Renal pelvis (tissue), 12 donors: Measurements from ENCODE around the gene STEEP1. TPM values are rescaled to one million over a fixed set of nuclear protein-coding genes. Genes with fewer than 3 reads are reported as not detected.

ENCODE experiments used
- DNase-seq: peaks from one replicate; pipeline ENCODE4 v3.0.0-alpha.2; 2013
- long read RNA-seq, 16 experiments: transcript quantifications; one replicate each; lab custom pipeline, GENCODE V29; 2026
- polyA plus RNA-seq, 3 donors: library from polyadenylated mRNA; unstranded; fragments of 120-200 nt; gene quantifications; one replicate each; pipeline ENCODE4 v1.2.1, GENCODE V29; 2013; ENCODE audit not compliant: insufficient read length in 3 of 3

The STEEP1 gene
- polyA plus RNA-seq, result 10 to 100 TPM; 27.5 to 33.7 (median 32.7) TPM
- long read RNA-seq, donor 1, partial matches to known transcripts, result 0 of 1 reads
- long read RNA-seq, donor 1, other reads (novel, unspliced or antisense), result 0 of 1 reads
- long read RNA-seq, donor 2, transcript CXorf56-204 (7 exons, 1,056 nt), result major isoform, 5 of 6 reads
- long read RNA-seq, donor 2, partial matches to known transcripts, result 0 of 6 reads
- long read RNA-seq, donor 2, other reads (novel, unspliced or antisense), result 0 of 6 reads
- long read RNA-seq, donor 3, result 0 reads
- long read RNA-seq, donor 4, result 0 reads
- long read RNA-seq, donor 5, partial matches to known transcripts, result 7 of 7 reads
- long read RNA-seq, donor 5, other reads (novel, unspliced or antisense), result 0 of 7 reads
- long read RNA-seq, donor 6, partial matches to known transcripts, result 0 of 2 reads
- long read RNA-seq, donor 6, other reads (novel, unspliced or antisense), result 0 of 2 reads
- long read RNA-seq, donor 7, transcript CXorf56-204 (7 exons, 1,056 nt), result major isoform, 5 of 6 reads
- long read RNA-seq, donor 7, partial matches to known transcripts, result 0 of 6 reads
- long read RNA-seq, donor 7, other reads (novel, unspliced or antisense), result 0 of 6 reads
- long read RNA-seq, donor 8, partial matches to known transcripts, result 0 of 2 reads
- long read RNA-seq, donor 8, other reads (novel, unspliced or antisense), result 0 of 2 reads
- long read RNA-seq, donor 9, transcript CXorf56-204 (7 exons, 1,056 nt), result major isoform, 7 of 7 reads
- long read RNA-seq, donor 9, partial matches to known transcripts, result 0 of 7 reads
- long read RNA-seq, donor 9, other reads (novel, unspliced or antisense), result 0 of 7 reads
- long read RNA-seq, donor 10, partial matches to known transcripts, result 0 of 4 reads
- long read RNA-seq, donor 10, other reads (novel, unspliced or antisense), result 0 of 4 reads
- long read RNA-seq, donor 11, partial matches to known transcripts, result 13 of 15 reads
- long read RNA-seq, donor 11, other reads (novel, unspliced or antisense), result 0 of 15 reads
- long read RNA-seq, donor 12, partial matches to known transcripts, result 0 of 3 reads
- long read RNA-seq, donor 12, other reads (novel, unspliced or antisense), result 0 of 3 reads
- long read RNA-seq, donor 13, partial matches to known transcripts, result 0 of 3 reads
- long read RNA-seq, donor 13, other reads (novel, unspliced or antisense), result 0 of 3 reads
- long read RNA-seq, donor 14, partial matches to known transcripts, result 0 of 4 reads
- long read RNA-seq, donor 14, other reads (novel, unspliced or antisense), result 0 of 4 reads
- long read RNA-seq, donor 15, partial matches to known transcripts, result 29 of 32 reads
- long read RNA-seq, donor 15, other reads (novel, unspliced or antisense), result 0 of 32 reads
- long read RNA-seq, donor 16, partial matches to known transcripts, result 39 of 74 reads
- long read RNA-seq, donor 16, other reads (novel, unspliced or antisense), result 32 of 74 reads

DNA sequence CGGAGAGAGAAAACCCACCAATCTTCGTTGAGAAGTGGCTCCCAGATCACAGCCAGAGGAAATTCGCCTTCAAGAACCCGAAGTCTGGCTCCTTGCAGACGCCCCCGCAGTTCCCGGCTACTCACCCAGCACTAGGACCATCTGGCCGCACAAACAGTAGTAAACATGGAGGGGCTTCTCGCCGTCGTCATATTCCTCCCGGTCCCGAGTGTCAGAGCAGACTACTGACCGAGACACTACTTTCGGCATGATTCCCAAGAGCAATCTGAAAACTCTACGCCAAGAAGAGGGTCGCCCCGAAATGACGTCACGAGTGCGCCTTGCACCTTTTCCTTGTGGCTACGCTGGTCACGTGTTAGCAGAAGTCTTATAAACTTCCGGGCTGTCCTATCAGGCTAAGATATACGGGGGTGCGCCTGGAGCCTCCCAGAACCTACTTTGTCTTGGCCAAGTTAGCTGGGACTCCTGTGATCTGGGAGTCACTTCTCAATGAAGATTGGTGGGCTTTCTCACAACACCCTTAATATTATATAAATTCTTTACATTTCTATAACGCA is at the start of gene STEEP1:
TSS of gene STEEP1 (minus strand) at position 303 of the 557 bp plus-strand sequence. CDS start at position 249, 54 bp downstream.
- DNase-seq, result peak; percentile 90

DNA sequence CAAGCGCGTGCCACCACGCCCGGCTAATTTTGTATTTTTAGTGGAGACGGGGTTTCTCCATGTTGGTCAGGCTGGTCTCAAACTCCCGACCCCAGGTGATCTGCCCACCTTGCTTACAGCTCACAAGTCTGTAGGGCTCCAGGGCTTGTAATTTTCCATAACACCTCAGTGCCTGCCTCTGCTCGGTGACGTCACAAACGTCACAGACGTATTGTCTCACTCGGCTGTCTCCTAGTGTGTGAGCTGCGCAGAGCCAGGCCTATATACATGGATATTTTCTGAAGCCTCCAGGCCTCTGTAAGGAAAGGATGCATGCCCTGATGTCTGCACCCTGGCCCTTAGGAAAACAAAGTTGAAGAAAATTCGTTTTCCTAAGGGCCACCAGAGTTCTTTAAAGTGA is 49.6 kb upstream of the STEEP1 start:
- no peak for DNase-seq

GRCh38 chrX:119607018-119607389 is 41.8 kb upstream of the STEEP1 start:
- DNase-seq, result no peak

DNA sequence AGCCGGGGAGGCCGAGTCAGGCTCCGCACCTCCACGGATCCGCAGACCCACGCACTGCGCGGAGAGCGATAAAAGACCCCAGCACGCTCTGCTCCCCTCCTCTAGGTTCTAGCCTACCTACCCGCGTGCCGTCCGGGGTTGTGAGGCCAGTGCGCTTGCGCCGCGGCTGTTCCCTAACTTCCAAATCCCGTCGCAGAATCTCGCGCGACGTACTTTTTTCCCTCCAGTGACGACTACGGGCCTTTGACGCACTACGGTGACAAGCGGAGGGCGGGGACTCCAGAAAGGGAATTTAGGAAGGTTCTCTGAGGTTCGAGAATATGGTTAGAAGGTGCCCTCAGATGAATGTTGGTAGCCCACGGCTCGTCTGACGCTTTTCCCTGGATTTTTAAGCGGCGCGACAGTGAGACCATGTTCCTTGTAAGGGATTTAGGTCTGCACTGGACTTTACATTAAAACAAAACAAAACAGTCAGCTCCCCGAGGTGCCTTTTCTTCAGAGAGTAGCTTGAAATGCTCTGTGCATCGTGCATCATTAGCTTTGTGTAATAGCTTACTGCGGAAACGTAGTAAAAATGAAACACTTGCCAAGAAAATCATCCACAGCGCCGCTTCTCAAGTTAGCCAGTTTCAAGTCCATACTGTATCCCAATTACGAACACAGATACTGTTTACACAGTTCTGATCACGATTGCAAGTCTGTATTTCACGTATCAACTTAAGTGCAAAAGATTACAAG is 41.2 kb upstream of the STEEP1 start, which contains the start of gene NKRF:
TSS of gene NKRF (minus strand) at position 145 of the 738 bp plus-strand sequence.
- peak; percentile 92 for DNase-seq

- no peak for DNase-seq
These were observed 40.5 kb upstream of the STEEP1 start for GRCh38 chrX:119605464-119606279.

GRCh38 chrX:119604766-119605463 is 39.7 kb upstream of the STEEP1 start:
- DNase-seq, result no peak

DNA sequence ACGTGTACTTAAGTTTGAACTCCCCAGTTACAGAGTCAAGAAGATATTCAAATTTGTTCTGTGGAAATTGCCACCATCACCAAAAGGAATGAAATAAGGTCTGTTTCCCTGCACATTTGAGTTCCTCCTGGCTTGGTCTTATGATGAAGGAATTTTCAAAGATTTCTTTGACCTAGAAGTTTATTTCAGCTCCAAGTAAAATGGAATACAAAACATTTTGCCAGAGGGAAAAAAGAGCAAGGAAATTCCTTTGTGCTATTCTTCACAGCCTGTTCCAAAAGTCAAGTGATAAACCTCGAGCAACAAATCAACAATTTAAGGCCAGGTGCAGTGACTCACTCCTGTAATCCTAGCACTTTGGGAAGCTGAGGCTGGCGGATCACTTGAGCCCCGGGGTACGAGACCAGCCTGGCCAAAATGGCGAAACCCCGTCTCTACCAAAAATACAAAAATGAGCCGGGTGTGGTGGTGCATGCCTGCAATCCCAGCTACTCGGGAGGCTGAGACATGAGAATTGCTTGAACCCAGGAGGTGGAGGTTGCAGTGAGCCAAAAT is 37.6 kb upstream of the STEEP1 start:
- DNase-seq, result no peak

GRCh38 chrX:119589810-119590209 is 24.6 kb upstream of the STEEP1 start:
- DNase-seq, result no peak

DNA sequence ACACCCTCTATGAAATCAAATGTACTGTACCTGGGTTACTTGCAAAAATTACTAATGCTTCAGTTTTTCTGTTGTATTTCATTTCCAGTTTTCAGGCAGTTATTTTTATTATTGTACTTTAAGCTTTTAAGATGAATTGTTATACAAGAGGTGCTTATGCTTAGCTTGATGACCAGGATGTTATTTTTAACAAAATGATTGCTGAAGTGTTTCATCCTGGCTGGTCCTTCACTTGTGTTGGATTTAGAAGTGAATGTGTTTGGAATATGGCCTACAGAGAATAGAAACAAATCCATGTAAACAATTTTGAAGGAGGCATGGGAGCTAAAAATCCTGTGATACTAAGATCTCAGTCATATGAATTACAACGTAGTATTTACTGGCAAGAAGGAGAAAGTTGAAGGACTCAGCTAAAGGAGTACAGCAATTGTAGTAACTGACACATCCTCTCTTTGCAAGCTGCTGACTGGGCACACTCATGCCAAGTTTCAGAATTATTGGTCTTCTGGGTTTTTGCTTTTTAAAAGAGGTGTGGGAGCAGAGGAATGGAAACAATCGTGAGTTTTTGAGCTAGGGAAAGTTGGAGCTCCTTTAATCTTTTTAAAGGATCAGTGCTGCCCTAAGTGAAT is 18.3 kb upstream of the STEEP1 start:
- DNase-seq, result no peak

GRCh38 chrX:119579414-119579813 is 14.2 kb upstream of the STEEP1 start:
- DNase-seq, result no peak

GRCh38 chrX:119574394-119575266 is 9.4 kb upstream of the STEEP1 start, which contains the start of gene UBE2A:
Gene UBE2A, plus strand, starts transcription at chrX:119574563. Its CDS starts 149 bp downstream, at chrX:119574712.
- DNase-seq, result peak; percentile 90

- DNase-seq, result peak; percentile 27
These were observed 8.7 kb upstream of the STEEP1 start for GRCh38 chrX:119573840-119574393.

GRCh38 chrX:119573222-119573621 is 8.0 kb upstream of the STEEP1 start:
- no peak for DNase-seq

DNA sequence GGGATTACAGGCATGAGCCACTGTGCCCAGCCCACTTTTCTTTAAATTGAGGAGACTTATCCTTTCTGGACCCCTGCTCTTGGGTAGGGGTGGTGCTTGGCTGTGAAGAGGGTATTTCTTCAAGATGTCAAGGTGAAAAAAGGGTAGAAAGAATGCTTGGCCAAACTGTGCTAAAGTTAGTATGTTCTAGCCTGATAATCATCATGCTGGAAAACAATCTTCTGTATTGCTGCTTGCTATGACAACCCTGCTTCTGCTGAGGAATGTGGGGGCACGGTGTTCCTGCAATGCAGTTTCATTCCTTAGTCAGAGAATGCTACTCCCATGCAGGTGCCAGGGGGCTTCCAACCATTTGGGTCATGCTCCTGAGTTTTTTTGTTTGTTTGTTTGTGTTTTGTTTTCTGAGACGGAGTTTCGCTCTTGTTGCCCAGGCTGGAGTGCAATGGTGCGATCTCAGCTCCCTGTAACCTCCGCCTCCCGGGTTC is 5.2 kb upstream of the STEEP1 start:
- no peak for DNase-seq

- DNase-seq, result no peak
These were observed 12.7 kb downstream of the STEEP1 start for GRCh38 chrX:119552508-119552907.

- DNase-seq, result no peak
These were observed 15.7 kb downstream of the STEEP1 start for GRCh38 chrX:119549327-119550016.
